Skeletal muscle cell (primary cell): ENCODE data around the gene C3orf18.

Experiments
- DNase-seq: peaks from one replicate; pipeline ENCODE4 v3.0.0-alpha.2; 2010; ENCODE audit warnings: low read depth
- H3K4me3 ChIP-seq: 2 replicates; pipeline ENCODE4 v1.5.1; 2011; ENCODE audit warnings: low read depth, mild to moderate bottlenecking, control low read depth, low read length, moderate library complexity

The C3orf18 gene

DNA sequence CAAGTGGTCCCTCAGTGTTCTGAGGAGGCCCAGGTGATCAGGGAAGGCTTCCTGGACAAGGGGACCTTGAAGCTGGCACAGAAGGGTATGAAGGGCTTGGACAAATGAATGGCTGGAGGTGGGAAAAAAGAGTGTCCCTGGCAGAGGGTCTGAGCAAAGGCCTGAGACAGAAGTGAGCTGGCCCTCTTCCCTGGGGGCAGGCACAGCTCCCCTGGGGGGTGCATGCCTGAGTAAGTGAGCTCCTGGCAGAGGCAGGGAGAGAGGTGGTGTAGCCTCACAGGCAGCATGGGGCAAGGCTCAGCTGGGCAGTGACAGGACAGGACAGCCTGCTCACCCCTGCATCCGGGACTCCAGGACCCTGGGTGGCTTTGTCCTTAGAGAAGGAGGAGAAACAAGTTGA is 58.7 kb downstream of the C3orf18 start:
- no peak overlapping the region for H3K4me3 ChIP-seq
- no peak for DNase-seq
